ENCODE data around the gene FOCAD.

Gene FOCAD

GRCh38 chr9:20981486-20981885 is 297.4 kb downstream of the FOCAD start:
- no peak for DNase-seq

- DNase-seq, result no peak
Observed at GRCh38 chr9:20984506-20984905, 300.4 kb downstream of the FOCAD start.

- no peak for DNase-seq
Observed at GRCh38 chr9:20985851-20986600, 302.0 kb downstream of the FOCAD start.

- no peak for DNase-seq
Observed at GRCh38 chr9:20987521-20987920, 303.5 kb downstream of the FOCAD start.

- DNase-seq, result no peak
Observed at GRCh38 chr9:20988061-20988460, 304.0 kb downstream of the FOCAD start.

GRCh38 chr9:20988671-20989315 is 304.7 kb downstream of the FOCAD start:
- no peak for DNase-seq

- no peak for DNase-seq
Observed at GRCh38 chr9:20989923-20990341, 305.9 kb downstream of the FOCAD start.

GRCh38 chr9:20990867-20991266 is 306.8 kb downstream of the FOCAD start:
- no peak for DNase-seq

- DNase-seq, result no peak
Observed at GRCh38 chr9:20994486-20994885, 310.4 kb downstream of the FOCAD start.

GRCh38 chr9:20995616-20996015 is 311.6 kb downstream of the FOCAD start:
- no peak for DNase-seq

- DNase-seq, result no peak
Observed at GRCh38 chr9:20996809-20997208, 312.8 kb downstream of the FOCAD start.

GRCh38 chr9:20997503-20998076 is 313.5 kb downstream of the FOCAD start:
- no peak for DNase-seq

- DNase-seq, result no peak
Observed at GRCh38 chr9:21001581-21001980, 317.5 kb downstream of the FOCAD start.

- no peak for DNase-seq
Observed at GRCh38 chr9:21002040-21002439, 318.0 kb downstream of the FOCAD start.

- DNase-seq, result peak; percentile 18
Observed at GRCh38 chr9:21015129-21015815, 331.2 kb downstream of the FOCAD start.

GRCh38 chr9:21015995-21016394 is 331.9 kb downstream of the FOCAD start:
- DNase-seq, result no peak

- no peak for DNase-seq
Observed at GRCh38 chr9:21016701-21017491, 332.8 kb downstream of the FOCAD start.

- no peak for DNase-seq
Observed at GRCh38 chr9:21018177-21018576, 334.1 kb downstream of the FOCAD start.

- DNase-seq, result no peak
Observed at GRCh38 chr9:21023861-21024260, 339.8 kb downstream of the FOCAD start.

- DNase-seq, result no peak
Observed at GRCh38 chr9:21027295-21027694, 343.2 kb downstream of the FOCAD start.

- DNase-seq, result no peak
Observed at GRCh38 chr9:21028466-21028865, 344.4 kb downstream of the FOCAD start.

GRCh38 chr9:21029661-21030060 is 345.6 kb downstream of the FOCAD start:
- DNase-seq, result no peak
